HUES6 (cell line): ENCODE data around the gene CIBAR2.

Experiments
- H3K27ac ChIP-seq: 2 replicates; pipeline ENCODE4 v1.7.0; 2013; ENCODE audit warnings: low read depth, mild to moderate bottlenecking, low read length, inconsistent platforms
- H3K27me3 ChIP-seq: 2 replicates; pipeline ENCODE4 v1.6.1; 2013; ENCODE audit warnings: low read length; ENCODE audit not compliant: control insufficient read depth, insufficient read depth
- H3K36me3 ChIP-seq: 2 replicates; pipeline ENCODE4 v1.6.1; 2013; ENCODE audit warnings: low read length; ENCODE audit not compliant: control insufficient read depth, insufficient read depth
- H3K4me1 ChIP-seq: 2 replicates; pipeline ENCODE4 v1.6.1; 2013; ENCODE audit warnings: low read length; ENCODE audit not compliant: control insufficient read depth, insufficient read depth
- H3K4me3 ChIP-seq: 2 replicates; pipeline ENCODE4 v1.5.1; 2013; ENCODE audit warnings: low read depth, low read length
- H3K9ac ChIP-seq: one replicate; pipeline ENCODE4 v1.6.1; 2013; ENCODE audit warnings: mild to moderate bottlenecking, low read length
- H3K9me3 ChIP-seq: 2 replicates; pipeline ENCODE4 v1.6.1; 2013; ENCODE audit warnings: low read depth, low read length; ENCODE audit not compliant: control insufficient read depth, insufficient read depth

The CIBAR2 gene

GRCh38 chr16:85113168-85113733, 979 bp upstream of the CIBAR2 start:
- H3K27ac ChIP-seq: no peak overlapping the region
- peaks cover 14% of the 10 kb centered on the region for H3K4me1 ChIP-seq
- no peaks in the 10 kb centered on the region; the same call in 1 of the 2 replicates for H3K9me3 ChIP-seq
- no peaks in the 10 kb centered on the region for H3K27me3 ChIP-seq
- no peaks in the 10 kb centered on the region for H3K36me3 ChIP-seq
- H3K4me3 ChIP-seq: no peak overlapping the region
- no peak overlapping the region for H3K9ac ChIP-seq

GRCh38 chr16:85111184-85111583, 1.1 kb downstream of the CIBAR2 start:
- Histone ChIP-seq H3K9me3 (no peaks in the 10 kb centered on the region), H3K27ac (no peak overlapping the region), H3K4me1 (peaks cover 14% of the 10 kb centered on the region), H3K36me3 (no peaks in the 10 kb centered on the region), H3K9ac (no peak overlapping the region), H3K27me3 (no peaks in the 10 kb centered on the region; the same call in 1 of the 2 replicates), H3K4me3 (no peak overlapping the region)

GRCh38 chr16:85110105-85110504, 2.2 kb downstream of the CIBAR2 start:
- Histone ChIP-seq H3K4me3 (no peak overlapping the region), H3K9me3 (no peaks in the 10 kb centered on the region), H3K9ac (no peak overlapping the region), H3K36me3 (no peaks in the 10 kb centered on the region), H3K4me1 (peaks cover 14% of the 10 kb centered on the region), H3K27ac (no peak overlapping the region), H3K27me3 (no peaks in the 10 kb centered on the region; the same call in 1 of the 2 replicates)

DNA sequence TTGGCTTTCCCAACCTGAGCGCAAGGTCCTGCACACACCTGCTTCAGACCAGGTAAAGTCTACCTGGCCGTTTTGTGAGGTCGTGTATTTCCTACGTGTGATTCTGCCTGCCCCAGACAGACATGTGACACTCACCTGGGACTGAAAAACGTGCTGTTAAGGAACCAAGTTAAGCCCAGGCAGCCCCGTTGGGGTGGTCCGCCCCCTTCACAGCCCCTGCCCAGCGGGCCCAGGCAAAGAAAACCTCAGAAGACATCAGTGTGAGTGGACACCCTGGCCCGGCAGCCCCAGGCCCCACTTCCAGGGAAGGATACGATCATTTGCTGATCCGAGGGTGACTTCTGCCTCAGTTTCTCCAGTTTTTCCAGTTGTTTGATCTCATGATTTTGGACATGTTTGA, 4.7 kb downstream of the CIBAR2 start:
- no peak overlapping the region for H3K9ac ChIP-seq
- no peaks in the 10 kb centered on the region; the same call in 1 of the 2 replicates for H3K27me3 ChIP-seq
- peaks cover 4% of the 10 kb centered on the region for H3K4me1 ChIP-seq

DNA sequence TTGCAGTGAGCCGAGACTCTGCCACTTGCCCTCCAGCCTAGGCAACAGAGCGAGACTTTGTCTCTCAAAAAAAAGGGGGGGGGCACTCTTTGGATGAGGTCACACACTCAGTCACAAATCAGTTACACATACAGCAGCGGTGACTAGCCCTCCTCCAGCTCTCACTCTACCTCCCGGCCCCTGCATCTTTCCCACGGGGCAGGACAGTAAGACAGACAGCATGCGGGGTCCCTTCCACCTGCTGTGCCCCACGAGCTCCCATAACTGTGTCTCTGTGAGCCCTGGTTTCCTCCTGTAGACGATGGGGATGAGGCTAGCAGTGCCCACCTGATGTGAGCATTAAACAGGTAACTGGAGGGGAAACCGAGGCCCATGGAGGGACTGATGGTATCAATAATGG, 5.2 kb downstream of the CIBAR2 start:
- Histone ChIP-seq H3K4me1 (no peaks in the 10 kb centered on the region), H3K27me3 (no peaks in the 10 kb centered on the region; the same call in 1 of the 2 replicates), H3K9ac (no peak overlapping the region), H3K27ac (no peak overlapping the region), H3K4me3 (no peak overlapping the region), H3K36me3 (no peaks in the 10 kb centered on the region), H3K9me3 (no peaks in the 10 kb centered on the region)

More for the DNA sequence above, 4.7 kb downstream of the CIBAR2 start:
- H3K9me3 ChIP-seq: no peaks in the 10 kb centered on the region
- no peaks in the 10 kb centered on the region for H3K36me3 ChIP-seq
- no peak overlapping the region for H3K4me3 ChIP-seq
- H3K27ac ChIP-seq: no peak overlapping the region

DNA sequence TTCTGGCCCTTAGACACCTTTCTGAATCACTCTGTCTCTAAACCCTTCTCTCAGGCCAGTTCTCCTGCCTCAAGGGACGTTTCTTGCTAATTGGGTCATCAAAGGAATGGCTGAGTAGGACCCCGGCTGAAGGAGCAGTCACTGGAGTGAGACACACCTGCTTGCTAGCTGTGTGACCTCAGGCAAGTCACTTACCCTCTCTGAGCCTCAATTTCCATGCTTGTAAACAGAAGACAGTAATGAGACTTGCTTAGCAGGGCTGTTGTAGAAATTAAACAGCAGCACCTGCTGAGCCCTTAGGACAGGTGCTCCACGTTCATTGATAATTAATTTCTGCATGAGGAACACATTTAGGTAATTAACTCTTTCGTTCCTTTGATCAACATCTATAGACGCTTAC, 6.8 kb downstream of the CIBAR2 start:
- Histone ChIP-seq H3K4me1 (no peaks in the 10 kb centered on the region), H3K4me3 (no peak overlapping the region), H3K36me3 (no peaks in the 10 kb centered on the region), H3K9me3 (no peaks in the 10 kb centered on the region), H3K27me3 (no peaks in the 10 kb centered on the region; the same call in 1 of the 2 replicates), H3K9ac (no peak overlapping the region), H3K27ac (no peak overlapping the region)

- no peaks in the 10 kb centered on the region for H3K4me1 ChIP-seq
- H3K4me3 ChIP-seq: no peak overlapping the region
- no peak overlapping the region for H3K27ac ChIP-seq
- H3K36me3 ChIP-seq: no peaks in the 10 kb centered on the region
- H3K9me3 ChIP-seq: no peaks in the 10 kb centered on the region
- H3K27me3 ChIP-seq: no peaks in the 10 kb centered on the region; the same call in 1 of the 2 replicates
- no peak overlapping the region for H3K9ac ChIP-seq
Observed at GRCh38 chr16:85104821-85105391, 7.4 kb downstream of the CIBAR2 start.

DNA sequence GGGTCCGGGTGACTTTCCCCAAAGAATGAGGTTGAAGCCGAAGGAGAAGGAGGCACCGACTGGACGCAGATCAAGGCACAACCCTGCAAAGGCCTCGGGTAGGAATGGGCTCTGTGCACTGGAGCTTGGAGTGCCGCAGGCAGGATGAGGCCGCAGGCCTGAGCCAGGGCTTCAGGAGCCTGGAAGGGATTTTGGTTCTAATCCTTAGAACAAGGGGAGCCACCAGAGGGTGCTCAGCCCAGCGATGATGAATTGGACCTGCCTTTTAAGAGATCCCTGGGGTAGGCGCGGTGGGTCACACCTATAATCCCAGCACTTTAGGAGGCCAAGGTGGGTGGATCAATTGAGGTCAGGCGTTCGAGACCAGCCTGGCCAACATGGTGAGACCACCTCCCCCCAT, 8.1 kb downstream of the CIBAR2 start:
- Histone ChIP-seq H3K27me3 (no peaks in the 10 kb centered on the region; the same call in 1 of the 2 replicates), H3K27ac (no peak overlapping the region), H3K4me3 (no peak overlapping the region), H3K36me3 (no peaks in the 10 kb centered on the region), H3K9me3 (no peaks in the 10 kb centered on the region), H3K9ac (no peak overlapping the region), H3K4me1 (no peaks in the 10 kb centered on the region)

DNA sequence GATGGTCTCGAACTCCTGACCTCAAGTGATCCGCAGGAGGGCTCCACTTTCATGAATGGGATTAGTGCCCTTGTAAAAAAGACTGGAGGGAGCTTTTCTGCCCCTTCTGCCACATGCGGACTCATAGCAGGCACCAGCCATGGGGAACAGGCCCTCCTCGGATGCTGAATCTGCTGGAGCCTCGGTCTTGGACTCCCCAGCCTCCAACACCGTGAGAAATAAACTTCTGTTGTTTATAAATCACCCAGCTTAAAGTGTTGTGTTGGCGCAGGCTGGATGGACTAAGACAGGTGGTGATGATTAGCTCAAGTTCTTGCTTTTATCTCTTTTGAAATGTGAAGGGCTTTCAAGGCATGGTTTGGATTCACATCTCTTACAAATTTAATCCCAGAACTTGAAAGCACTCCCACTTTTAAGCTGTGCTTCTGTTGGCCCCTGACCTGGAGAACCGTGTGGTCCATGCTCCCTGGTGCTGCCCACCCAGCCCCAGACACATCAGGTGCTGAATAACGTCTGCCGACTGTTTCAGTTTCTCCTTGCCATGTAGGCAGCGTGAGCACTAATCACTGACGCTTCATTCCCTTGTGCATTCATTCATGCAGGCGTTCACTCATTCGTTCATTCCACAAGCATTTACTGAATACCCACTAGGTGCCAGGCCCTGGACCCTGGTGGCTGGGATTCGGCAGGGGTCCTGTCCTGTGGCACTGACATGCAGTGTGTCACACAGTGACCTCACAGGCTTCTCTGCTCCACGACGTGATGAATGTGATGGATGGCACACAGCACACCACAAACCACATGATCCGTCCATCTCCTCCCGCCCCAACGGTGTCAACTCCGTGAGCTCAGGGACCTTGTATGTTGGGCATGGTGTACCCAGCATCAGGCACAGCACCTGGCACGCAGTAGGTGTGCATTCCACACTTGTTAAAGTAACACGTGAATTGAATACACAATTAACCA, 8.9 kb downstream of the CIBAR2 start:
- Histone ChIP-seq H3K4me1 (no peaks in the 10 kb centered on the region), H3K27ac (no peak overlapping the region), H3K27me3 (no peaks in the 10 kb centered on the region; the same call in 1 of the 2 replicates), H3K36me3 (no peaks in the 10 kb centered on the region), H3K4me3 (no peak overlapping the region), H3K9me3 (no peaks in the 10 kb centered on the region), H3K9ac (no peak overlapping the region)

- Histone ChIP-seq H3K4me3 (no peak overlapping the region), H3K36me3 (no peaks in the 10 kb centered on the region), H3K9ac (no peak overlapping the region), H3K27me3 (no peaks in the 10 kb centered on the region; the same call in 1 of the 2 replicates), H3K9me3 (no peaks in the 10 kb centered on the region), H3K27ac (no peak overlapping the region), H3K4me1 (no peaks in the 10 kb centered on the region)
Observed at GRCh38 chr16:85101956-85102630, 10.2 kb downstream of the CIBAR2 start.
